Liver (tissue), 9 donors: ENCODE data around the gene WFIKKN1. TPM values are rescaled to one million over a fixed set of nuclear protein-coding genes. Genes with fewer than 3 reads are reported as not detected.
A peak's percentile ranks its signal among the peaks of the same experiment; 100 is the strongest.

Experiments used
- DNase-seq: peaks from one replicate; pipeline ENCODE4 v3.0.0-alpha.2; 2017; ENCODE audit warnings: low spot score
- H3K27ac ChIP-seq, 2 donors: one replicate each; pipeline ENCODE4 v1.7.0; 2013; ENCODE audit warnings: inconsistent platforms in 2 of 2, low read length in 2 of 2, control low read depth in 1 of 2, low read depth in 1 of 2, mild to moderate bottlenecking in 1 of 2
- H3K27me3 ChIP-seq, 4 donors: one replicate each; pipeline versions ENCODE4 v1.6.1 to v1.7.0; 2013; ENCODE audit warnings: low read length in 3 of 4, inconsistent platforms in 1 of 4, mild to moderate bottlenecking in 1 of 4, moderate library complexity in 1 of 4; ENCODE audit not compliant: control insufficient read depth in 4 of 4, insufficient read depth in 4 of 4
- H3K36me3 ChIP-seq, 4 donors: one replicate each; pipeline versions ENCODE4 v1.6.1 to v1.7.0; 2013; ENCODE audit warnings: low read length in 3 of 4, mild to moderate bottlenecking in 3 of 4, low read depth in 1 of 4, moderate library complexity in 1 of 4; ENCODE audit not compliant: control insufficient read depth in 4 of 4, insufficient read depth in 3 of 4
- H3K4me1 ChIP-seq, 4 donors: one replicate each; pipeline versions ENCODE4 v1.6.1 to v1.7.0; 2013; ENCODE audit warnings: low read length in 3 of 4, mild to moderate bottlenecking in 3 of 4, moderate library complexity in 1 of 4; ENCODE audit not compliant: control insufficient read depth in 4 of 4, insufficient read depth in 4 of 4
- H3K4me3 ChIP-seq, 3 donors: one replicate each; pipeline versions ENCODE4 v1.6.1 to v1.7.0; 2013; ENCODE audit warnings: low read length in 3 of 3, control low read depth in 1 of 3, low read depth in 1 of 3, mild to moderate bottlenecking in 1 of 3
- H3K9ac ChIP-seq, 2 donors: one replicate each; pipeline ENCODE4 v1.7.0; 2013; ENCODE audit warnings: low read length in 2 of 2, mild to moderate bottlenecking in 2 of 2, moderate library complexity in 2 of 2, control low read depth in 1 of 2, low read depth in 1 of 2
- H3K9me3 ChIP-seq, 4 donors: one replicate each; pipeline versions ENCODE4 v1.6.1 to v1.7.0; 2013; ENCODE audit warnings: low read length in 3 of 4; ENCODE audit not compliant: control insufficient read depth in 4 of 4
- EGR1 ChIP-seq, 2 donors: IDR thresholded peaks; 2 replicates each; pipeline ENCODE4 v1.6.1; 2016 to 2018; ENCODE audit warnings: antibody characterized with exemption in 2 of 2, low read depth in 2 of 2
- FOXA1 ChIP-seq: IDR thresholded peaks from 2 replicates; pipeline ENCODE4 v1.6.1; 2016; ENCODE audit warnings: antibody characterized with exemption
- FOXA2 ChIP-seq: IDR thresholded peaks from 2 replicates; pipeline ENCODE4 v1.6.1; 2016; ENCODE audit warnings: antibody characterized with exemption
- HNF4A ChIP-seq, 2 donors: conservative IDR thresholded peaks; 2 replicates each; pipeline ENCODE4 v1.6.1; 2016; ENCODE audit warnings: antibody characterized with exemption in 2 of 2, mild to moderate bottlenecking in 2 of 2
- HNF4G ChIP-seq: IDR thresholded peaks from 2 replicates; pipeline ENCODE4 v1.6.1; 2016; ENCODE audit warnings: antibody characterized with exemption
- JUND ChIP-seq, 2 donors: IDR thresholded peaks; 2 replicates each; pipeline ENCODE4 v1.6.1; 2016; ENCODE audit warnings: antibody characterized with exemption in 2 of 2
- NR2F2 ChIP-seq: IDR thresholded peaks from 2 replicates; pipeline ENCODE4 v1.6.1; 2016; ENCODE audit warnings: antibody characterized with exemption
- RAD21 ChIP-seq, 2 donors: IDR thresholded peaks; 2 replicates each; pipeline ENCODE4 v1.6.1; 2016; ENCODE audit warnings: antibody characterized with exemption in 2 of 2, mild to moderate bottlenecking in 2 of 2
- RXRA ChIP-seq, 2 donors: IDR thresholded peaks; 2 replicates each; pipeline ENCODE4 v1.6.1; 2017 to 2018; ENCODE audit warnings: antibody characterized with exemption in 2 of 2, mild to moderate bottlenecking in 1 of 2
- SP1 ChIP-seq: IDR thresholded peaks from 2 replicates; pipeline ENCODE4 v1.6.1; 2018; ENCODE audit warnings: antibody characterized with exemption, mild to moderate bottlenecking
- TAF1 ChIP-seq: conservative IDR thresholded peaks from 2 replicates; pipeline ENCODE4 v1.6.1; 2016; ENCODE audit warnings: antibody characterized with exemption, mild to moderate bottlenecking
- YY1 ChIP-seq: IDR thresholded peaks from 2 replicates; pipeline ENCODE4 v1.6.1; 2016; ENCODE audit warnings: antibody characterized with exemption, mild to moderate bottlenecking
- ZBTB33 ChIP-seq: IDR thresholded peaks from 2 replicates; pipeline ENCODE4 v1.6.1; 2016; ENCODE audit warnings: antibody characterized with exemption
- WGBS: extraction: QIAGEN DNeasy Blood & Tissue Kit; methylation state at CpG from one replicate; pipeline ENCODE4 v1.1.7; 2013; 5-methylcytosine and 5-hydroxymethylcytosine counted together
- polyA plus RNA-seq, 2 donors: library from polyadenylated mRNA; stranded (reverse) in 1 of 2; unstranded in 1 of 2; fragments of 200-250 nt in 1 of 2; fragments of >200 nt in 1 of 2; fragmentation: Nextera tagmentation in 1 of 2; extraction: Ambion mirVana in 1 of 2; gene quantifications; one replicate each; pipeline versions ENCODE4 v1.2.1 to v1.2.3, GENCODE V29; 2013 to 2015
- total RNA-seq, 2 donors: library from RNA; depleted of rRNA; stranded (reverse); fragments of >200 nt; gene quantifications; one replicate each; pipeline ENCODE4 v1.2.3, GENCODE V29; 2014
- TF ChIP-seq, protein P1 (sequence below): IDR thresholded peaks from 2 replicates; pipeline ENCODE4 v1.6.1; 2016; ENCODE audit warnings: antibody characterized with exemption
- TF ChIP-seq, protein P2 (sequence below): IDR thresholded peaks from 2 replicates; pipeline ENCODE4 v1.6.1; 2016; ENCODE audit warnings: antibody characterized with exemption, mild to moderate bottlenecking
- donor health status: healthy.
- donor health status: healthy.
- donor health status: healthy.
- donor health status: healthy.
- donor health status: healthy.

WFIKKN1 gene
- total and polyA plus RNA-seq, 4 donors, result 0.19 to 1.2 (median 0.46) TPM

DNA sequence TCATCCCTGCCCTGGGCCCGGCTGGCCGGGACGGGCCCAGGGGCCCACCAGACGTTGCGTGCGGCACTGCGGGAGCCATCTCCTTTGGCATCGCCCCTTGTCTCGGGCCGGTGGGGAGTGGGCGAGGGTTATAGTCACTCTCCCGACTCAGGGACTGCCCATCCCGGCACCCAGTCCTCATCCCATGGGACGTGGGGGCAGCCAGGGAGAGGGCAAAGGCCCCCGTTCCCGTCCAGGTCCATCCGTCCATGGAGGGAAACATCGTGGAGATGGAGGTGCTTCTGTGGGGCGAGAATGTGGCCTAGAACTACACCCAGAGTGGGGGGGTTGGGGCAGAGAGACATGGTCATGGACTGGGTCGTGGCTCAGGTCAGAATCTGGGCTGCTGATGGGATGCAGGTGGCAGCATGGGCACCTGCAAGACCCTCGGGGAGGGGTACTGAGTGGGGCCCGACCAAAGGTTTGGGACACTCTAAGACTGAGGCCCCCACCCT lies 15.9 kb downstream of the WFIKKN1 start:
- H3K27ac ChIP-seq, result peak overlapping the region; percentile 86 to 89
- H3K4me3 ChIP-seq, result peak overlapping the region in 1 of 3 donors; percentile 69
- 38% methylated on average over 22 of the region's 22 CpGs for WGBS
- H3K9ac ChIP-seq, result peak overlapping the region in 1 of 2 donors; percentile 62
- no peaks in the 10 kb centered on the region for H3K9me3 ChIP-seq
- no peak for TF ChIP-seq EGR1 (IDR thresholded peaks at IDR 0.05; ENCODE audit: low read depth in 2 of 2)
- H3K27me3 ChIP-seq, result no peaks in the 10 kb centered on the region
- peaks cover 20 to 77% (median 56%) of the 10 kb centered on the region in 4 donors for H3K4me1 ChIP-seq
- DNase-seq, result no peak
- peaks cover 0 to 1% (median 0%) of the 10 kb centered on the region in 4 donors for H3K36me3 ChIP-seq

- Histone ChIP-seq H3K4me3 (peak overlapping the region in 1 of 3 donors; percentile 69), H3K9me3 (no peaks in the 10 kb centered on the region), H3K27me3 (no peaks in the 10 kb centered on the region), H3K36me3 (no peaks in the 10 kb centered on the region), H3K4me1 (peaks cover 20 to 77% (median 55%) of the 10 kb centered on the region in 4 donors), H3K9ac (no peak overlapping the region), H3K27ac (peak overlapping the region; percentile 86 to 89)
- 33% methylated on average over 25 of the region's 25 CpGs for WGBS
- TF ChIP-seq NR2F2 (no peak), EGR1 (IDR thresholded peaks at IDR 0.05; ENCODE audit: low read depth in 2 of 2) (no peak), YY1 (no peak), TAF1 (no peak), ZBTB33 (no peak), RXRA (IDR thresholded peaks at IDR 0.05) (peak in 1 of 2 donors; percentile 59), HNF4A (conservative IDR thresholded peaks at IDR 0.05) (peak in 1 of 2 donors; percentile 55)
- no peak for DNase-seq
These were observed 16.6 kb downstream of the WFIKKN1 start for GRCh38 chr16:647173-647902.

DNA sequence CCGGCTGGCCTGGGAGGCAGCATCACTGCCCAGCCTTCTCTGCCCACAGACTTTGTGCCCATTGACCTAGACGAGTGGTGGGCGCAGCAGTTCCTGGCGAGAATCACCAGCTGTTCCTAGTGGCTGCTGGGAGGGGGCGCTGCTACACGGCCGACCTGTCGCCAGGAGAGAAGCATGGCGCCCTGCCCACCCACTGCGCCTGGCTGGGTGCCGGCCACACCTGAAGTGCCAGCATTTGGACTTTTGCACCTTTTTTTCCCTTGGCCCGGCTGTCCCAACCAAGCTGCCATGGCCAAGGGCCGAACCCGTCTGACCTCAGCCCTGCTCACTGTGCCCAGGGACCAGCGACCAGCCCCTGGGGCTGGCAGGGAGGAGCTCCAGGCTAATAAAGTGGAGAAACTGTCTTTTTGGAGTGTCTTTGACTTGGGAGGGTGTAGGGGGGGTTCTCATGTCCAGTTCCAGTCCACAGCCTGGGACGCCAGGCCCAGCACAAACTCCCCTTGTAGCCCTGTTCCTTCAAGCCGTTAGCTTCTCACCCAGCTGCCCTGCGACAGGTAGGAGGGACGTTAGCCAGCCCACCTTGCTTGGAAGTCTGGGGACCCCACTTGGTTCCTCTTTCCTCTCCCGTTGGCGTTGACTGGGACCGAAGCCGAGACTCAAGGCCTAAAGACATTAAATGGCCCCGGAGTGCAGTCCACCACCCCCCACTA lies 17.4 kb downstream of the WFIKKN1 start:
- H3K9me3 ChIP-seq, result no peaks in the 10 kb centered on the region
- no peaks in the 10 kb centered on the region for H3K36me3 ChIP-seq
- no peaks in the 10 kb centered on the region for H3K27me3 ChIP-seq
- H3K27ac ChIP-seq, result peak overlapping the region; percentile 86 to 89
- peak overlapping the region; percentile 69 to 75 (median 75) for H3K4me3 ChIP-seq
- no peak for DNase-seq
- peaks cover 20 to 68% (median 49%) of the 10 kb centered on the region in 4 donors for H3K4me1 ChIP-seq
- H3K9ac ChIP-seq, result peak overlapping the region; percentile 63 to 80
- 18% methylated on average over 24 of the region's 24 CpGs for WGBS
- TF ChIP-seq HNF4A (conservative IDR thresholded peaks at IDR 0.05) (peak; percentile 91 to 94), EGR1 (IDR thresholded peaks at IDR 0.05; ENCODE audit: low read depth in 2 of 2) (no peak), RAD21 (IDR thresholded peaks at IDR 0.05) (peak in 1 of 2 donors; percentile 63), FOXA1 (no peak), FOXA2 (no peak), YY1 (peak; percentile 83), JUND (IDR thresholded peaks at IDR 0.05) (peak in 1 of 2 donors; percentile 70), RXRA (IDR thresholded peaks at IDR 0.05) (peak; percentile 93 to 95), SP1 (peak; percentile 93), HNF4G (peak; percentile 62), NR2F2 (no peak), ZBTB33 (no peak), TAF1 (no peak)
- TF ChIP-seq, protein P1, sequence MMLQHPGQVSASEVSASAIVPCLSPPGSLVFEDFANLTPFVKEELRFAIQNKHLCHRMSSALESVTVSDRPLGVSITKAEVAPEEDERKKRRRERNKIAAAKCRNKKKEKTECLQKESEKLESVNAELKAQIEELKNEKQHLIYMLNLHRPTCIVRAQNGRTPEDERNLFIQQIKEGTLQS, result no peak
- TF ChIP-seq, protein P2, sequence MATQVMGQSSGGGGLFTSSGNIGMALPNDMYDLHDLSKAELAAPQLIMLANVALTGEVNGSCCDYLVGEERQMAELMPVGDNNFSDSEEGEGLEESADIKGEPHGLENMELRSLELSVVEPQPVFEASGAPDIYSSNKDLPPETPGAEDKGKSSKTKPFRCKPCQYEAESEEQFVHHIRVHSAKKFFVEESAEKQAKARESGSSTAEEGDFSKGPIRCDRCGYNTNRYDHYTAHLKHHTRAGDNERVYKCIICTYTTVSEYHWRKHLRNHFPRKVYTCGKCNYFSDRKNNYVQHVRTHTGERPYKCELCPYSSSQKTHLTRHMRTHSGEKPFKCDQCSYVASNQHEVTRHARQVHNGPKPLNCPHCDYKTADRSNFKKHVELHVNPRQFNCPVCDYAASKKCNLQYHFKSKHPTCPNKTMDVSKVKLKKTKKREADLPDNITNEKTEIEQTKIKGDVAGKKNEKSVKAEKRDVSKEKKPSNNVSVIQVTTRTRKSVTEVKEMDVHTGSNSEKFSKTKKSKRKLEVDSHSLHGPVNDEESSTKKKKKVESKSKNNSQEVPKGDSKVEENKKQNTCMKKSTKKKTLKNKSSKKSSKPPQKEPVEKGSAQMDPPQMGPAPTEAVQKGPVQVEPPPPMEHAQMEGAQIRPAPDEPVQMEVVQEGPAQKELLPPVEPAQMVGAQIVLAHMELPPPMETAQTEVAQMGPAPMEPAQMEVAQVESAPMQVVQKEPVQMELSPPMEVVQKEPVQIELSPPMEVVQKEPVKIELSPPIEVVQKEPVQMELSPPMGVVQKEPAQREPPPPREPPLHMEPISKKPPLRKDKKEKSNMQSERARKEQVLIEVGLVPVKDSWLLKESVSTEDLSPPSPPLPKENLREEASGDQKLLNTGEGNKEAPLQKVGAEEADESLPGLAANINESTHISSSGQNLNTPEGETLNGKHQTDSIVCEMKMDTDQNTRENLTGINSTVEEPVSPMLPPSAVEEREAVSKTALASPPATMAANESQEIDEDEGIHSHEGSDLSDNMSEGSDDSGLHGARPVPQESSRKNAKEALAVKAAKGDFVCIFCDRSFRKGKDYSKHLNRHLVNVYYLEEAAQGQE, result peak; percentile 63
